ENCODE measurements around the gene ANKRD65. TPM values are rescaled to one million over a fixed set of nuclear protein-coding genes. Genes with fewer than 3 reads are reported as not detected.
"Not testable (repeated sequence)": the region's sequence is repeated elsewhere in the genome, so short reads cannot be mapped to it uniquely, and the experiment has no call there.

Gene ANKRD65
- total RNA-seq, 1 donor from 2014 or later, result 40.9 TPM

- DNase-seq (ENCODE audit: low spot score), result not testable (repeated sequence)
These were observed 3.1 kb downstream of the ANKRD65 start for GRCh38 chr1:1417825-1418463.

GRCh38 chr1:1417396-1417795, 3.7 kb downstream of the ANKRD65 start:
- DNase-seq (ENCODE audit: low spot score), result not testable (repeated sequence)

GRCh38 chr1:1415751-1416150, 5.3 kb downstream of the ANKRD65 start:
- DNase-seq (ENCODE audit: low spot score), result no peak

GRCh38 chr1:1412311-1412902, 8.7 kb downstream of the ANKRD65 start:
- DNase-seq (ENCODE audit: low spot score), result not testable (repeated sequence)

GRCh38 chr1:1411626-1412025, 9.4 kb downstream of the ANKRD65 start:
- DNase-seq (ENCODE audit: low spot score), result no peak

GRCh38 chr1:1410238-1410637, 10.8 kb downstream of the ANKRD65 start:
- not testable (repeated sequence) for DNase-seq (ENCODE audit: low spot score)

- no peak for DNase-seq (ENCODE audit: low spot score)
These were observed 13.3 kb downstream of the ANKRD65 start for GRCh38 chr1:1407636-1408318.

GRCh38 chr1:1406821-1407635, 14.0 kb downstream of the ANKRD65 start, which contains the start of gene MRPL20:
TSS of gene MRPL20 (minus strand) at chr1:1407293. CDS start at chr1:1407217, 76 bp downstream.
- DNase-seq (ENCODE audit: low spot score), result peak; percentile 96

GRCh38 chr1:1406101-1406820, 14.8 kb downstream of the ANKRD65 start:
- no peak for DNase-seq (ENCODE audit: low spot score)

GRCh38 chr1:1403653-1404052, 17.4 kb downstream of the ANKRD65 start:
- no peak for DNase-seq (ENCODE audit: low spot score)

- not testable (repeated sequence) for DNase-seq (ENCODE audit: low spot score)
These were observed 18.1 kb downstream of the ANKRD65 start for GRCh38 chr1:1402901-1403392.

- no peak for DNase-seq (ENCODE audit: low spot score)
These were observed 18.8 kb downstream of the ANKRD65 start for GRCh38 chr1:1402072-1402900.

- DNase-seq (ENCODE audit: low spot score), result no peak
These were observed 19.5 kb downstream of the ANKRD65 start for GRCh38 chr1:1401457-1402010.

- DNase-seq (ENCODE audit: low spot score), result no peak
These were observed 20.3 kb downstream of the ANKRD65 start for GRCh38 chr1:1400576-1401456.

GRCh38 chr1:1399872-1400575, 21.1 kb downstream of the ANKRD65 start:
- no peak for DNase-seq (ENCODE audit: low spot score)

- DNase-seq (ENCODE audit: low spot score), result peak; percentile 99
These were observed 21.7 kb downstream of the ANKRD65 start, which contains the start of gene CCNL2 for GRCh38 chr1:1399187-1399871. TSS of gene CCNL2 (minus strand) at chr1:1399335. CDS start at chr1:1399306, 29 bp downstream.

- DNase-seq (ENCODE audit: low spot score), result no peak
These were observed 22.3 kb downstream of the ANKRD65 start for GRCh38 chr1:1398677-1399186.
